HG02678 (cell line): Measurements from ENCODE around the gene ATOH8.

Experiments used
- ATAC-seq: cut with Tn5 transposase; IDR thresholded peaks from one replicate; pipeline ENCODE4 v1.9.1; 2021; ENCODE audit warnings: mild to moderate bottlenecking, moderate library complexity; ENCODE audit not compliant: unreplicated experiment

Gene ATOH8

GRCh38 chr2:85751627-85752026, 2.2 kb upstream of the ATOH8 start:
- ATAC-seq: no peak

DNA sequence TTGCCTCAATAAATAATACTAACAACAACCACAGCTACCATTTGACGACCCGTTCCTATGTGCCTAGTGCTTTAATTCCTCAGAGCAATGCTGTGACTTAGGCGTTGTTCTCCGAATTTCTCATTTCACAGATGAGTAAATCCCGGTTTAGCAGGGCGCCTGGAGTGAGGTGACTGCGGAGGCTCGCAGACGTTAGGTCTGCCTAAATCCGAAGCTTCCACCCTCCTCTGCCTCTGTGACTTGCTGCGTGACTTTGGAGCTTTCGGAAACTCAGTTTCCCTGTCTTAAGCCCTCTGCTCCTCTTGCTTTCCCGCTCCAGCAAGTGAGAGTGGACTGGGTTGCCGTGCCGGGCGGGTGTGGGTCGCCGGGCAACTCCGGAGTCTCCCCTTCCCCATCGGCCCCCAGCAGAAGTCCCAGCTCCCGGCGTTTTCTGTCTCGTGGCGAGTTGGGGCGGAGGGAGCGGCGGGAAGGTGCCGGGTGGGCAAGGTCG, 711 bp upstream of the ATOH8 start:
- no peak for ATAC-seq

- no peak for ATAC-seq
Measured at GRCh38 chr2:85754313-85755095, 713 bp downstream of the ATOH8 start.

DNA sequence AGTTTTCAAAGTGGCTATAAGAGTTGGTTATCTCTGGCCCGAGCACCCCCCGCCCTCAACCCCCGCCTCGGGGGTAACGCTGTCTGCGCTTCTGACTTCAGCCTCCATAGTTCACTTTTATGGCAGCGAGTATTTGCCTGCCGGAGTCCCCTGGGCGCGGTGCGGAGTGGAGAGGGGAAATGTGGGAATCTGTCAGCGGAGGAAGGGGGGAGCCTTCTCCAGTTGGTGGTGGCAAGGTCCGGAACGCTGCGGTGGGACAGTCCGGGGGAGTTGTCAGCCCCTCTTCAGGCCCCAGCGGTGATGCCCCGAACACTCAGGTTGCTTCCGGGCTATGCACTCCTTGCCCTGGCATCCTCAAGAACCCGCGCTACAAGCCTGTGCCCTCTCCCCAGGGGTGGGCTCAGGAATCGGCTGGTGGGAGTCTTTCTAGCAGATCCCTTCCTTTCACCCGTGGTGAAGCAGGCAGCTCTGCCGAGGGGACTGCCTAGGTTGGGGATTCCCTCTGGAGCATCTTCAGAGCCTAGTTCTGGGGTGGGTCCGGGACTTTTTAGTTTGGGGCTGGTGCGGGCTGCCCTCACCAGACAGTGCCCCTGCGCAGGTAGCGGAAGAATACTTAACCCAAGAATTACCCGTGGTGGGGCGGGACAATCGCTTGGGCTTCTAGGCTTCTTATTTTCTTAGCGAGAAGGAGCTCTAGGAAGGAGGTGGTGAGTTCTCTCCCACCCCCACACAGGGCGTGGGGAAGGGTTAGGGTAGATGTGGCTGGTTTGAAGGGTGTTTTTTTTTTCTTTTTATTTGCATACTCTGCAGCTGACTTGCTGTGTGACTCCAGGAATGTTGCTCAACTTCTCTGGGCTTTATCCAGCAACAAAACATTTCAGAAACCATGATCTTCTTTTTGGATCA, 1.6 kb downstream of the ATOH8 start:
- ATAC-seq: no peak

GRCh38 chr2:85756195-85756594, 2.4 kb downstream of the ATOH8 start:
- ATAC-seq: no peak

- no peak for ATAC-seq
Measured at GRCh38 chr2:85756822-85757435, 3.1 kb downstream of the ATOH8 start.

- ATAC-seq: no peak
Measured at GRCh38 chr2:85757860-85758259, 4.1 kb downstream of the ATOH8 start.

DNA sequence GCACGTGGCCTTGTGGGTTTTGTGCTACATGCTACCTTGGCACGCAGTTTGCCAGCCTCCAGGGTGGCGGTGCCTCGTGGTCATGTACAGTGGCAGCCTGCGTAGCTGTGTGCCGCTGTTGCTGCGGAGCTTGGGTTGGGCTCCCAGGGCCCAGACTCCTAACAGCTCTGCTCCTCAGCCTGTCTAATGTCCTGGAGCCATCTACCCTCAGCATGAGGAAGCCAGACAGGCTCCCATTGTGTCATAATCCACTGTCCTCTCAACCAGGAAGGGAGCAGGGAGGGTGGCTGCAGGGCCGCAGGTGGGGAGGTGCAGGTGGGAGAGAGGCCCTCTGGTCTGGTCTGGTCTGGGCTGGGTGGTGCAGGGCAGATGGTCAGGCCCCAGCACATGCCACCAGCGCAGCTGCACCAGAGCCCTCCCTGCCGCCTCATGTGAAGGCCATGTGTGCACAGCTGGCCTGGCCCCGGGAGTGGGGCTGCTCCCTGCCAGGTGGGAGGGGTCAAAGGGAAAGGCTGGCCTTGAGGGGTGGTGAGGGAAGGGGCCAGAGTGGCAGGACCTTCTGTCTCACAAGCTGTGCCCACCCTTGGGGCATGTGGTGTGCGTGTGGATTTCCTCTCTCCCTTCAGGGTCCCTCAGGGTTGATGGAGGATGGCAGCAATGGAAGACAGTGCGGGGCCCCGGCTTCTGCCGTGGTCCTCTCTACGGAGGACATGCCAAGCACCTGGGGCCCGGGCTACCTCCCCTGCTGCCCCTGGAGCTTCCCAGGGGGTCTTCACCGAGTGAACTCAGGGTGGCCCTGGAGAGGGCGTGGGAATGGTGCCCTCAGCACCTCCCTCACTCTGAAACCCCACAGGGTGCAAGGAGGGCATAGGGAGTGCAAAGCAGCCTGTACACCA, 4.8 kb downstream of the ATOH8 start:
- no peak for ATAC-seq

DNA sequence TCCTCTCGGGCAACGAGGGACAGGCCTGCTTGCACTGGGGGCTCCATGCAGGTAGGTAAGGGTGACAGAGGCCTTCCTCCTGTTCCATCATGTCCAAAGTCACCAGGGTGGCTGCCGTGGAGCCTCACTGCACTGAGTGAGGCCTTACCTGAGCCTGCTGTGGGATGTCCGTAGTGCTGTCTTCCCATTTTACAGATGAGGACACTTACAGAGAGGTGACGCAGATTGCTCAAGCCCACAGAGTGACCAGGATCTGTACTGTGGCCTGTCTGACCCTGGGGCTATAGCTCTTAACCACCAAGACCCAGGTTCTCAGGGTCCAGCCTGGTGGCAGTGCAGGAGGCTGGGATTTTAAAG, 5.4 kb downstream of the ATOH8 start:
- ATAC-seq: no peak

DNA sequence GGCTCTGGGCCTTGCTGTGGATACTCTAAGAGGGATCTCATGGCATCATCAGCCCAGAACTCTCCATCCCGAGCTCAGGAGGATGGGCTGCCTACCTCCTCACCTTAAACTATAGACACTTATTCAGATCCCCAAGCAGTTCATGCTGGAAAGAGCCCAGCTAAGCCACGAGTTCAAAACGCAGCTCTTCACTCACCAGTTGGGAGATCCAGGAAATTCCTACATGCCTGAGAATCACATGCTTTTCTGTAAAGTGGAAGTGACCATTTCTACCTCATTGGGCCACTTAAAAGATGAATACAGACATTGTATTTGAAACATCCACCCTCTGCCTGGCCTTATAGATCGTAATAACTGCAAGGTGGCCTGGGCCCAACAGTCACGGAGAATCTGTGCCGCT, 6.6 kb downstream of the ATOH8 start:
- no peak for ATAC-seq

- ATAC-seq: no peak
Measured at GRCh38 chr2:85760872-85761271, 7.1 kb downstream of the ATOH8 start.

DNA sequence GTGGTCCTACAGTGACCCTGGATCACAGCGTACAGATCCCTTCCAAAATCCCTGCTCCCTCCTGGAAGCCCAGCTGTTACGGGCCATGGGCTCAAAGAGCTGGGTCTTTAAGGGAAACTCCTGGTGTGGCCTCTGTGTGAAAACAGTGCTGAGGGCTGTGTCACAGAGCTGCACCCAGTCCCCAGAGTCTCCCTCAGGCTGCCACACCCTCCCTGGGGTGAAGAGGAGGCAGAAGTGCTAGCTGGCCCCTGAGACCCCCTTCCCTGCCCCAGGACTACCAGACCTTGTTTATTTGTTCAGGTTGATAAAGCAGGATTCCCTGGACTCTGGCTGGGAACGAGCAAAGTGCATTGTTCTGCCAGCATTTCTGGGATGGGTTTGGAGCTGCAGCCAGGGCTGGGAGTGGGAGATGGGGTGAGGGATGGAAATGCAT, 7.7 kb downstream of the ATOH8 start:
- ATAC-seq: no peak

GRCh38 chr2:85761946-85762345, 8.2 kb downstream of the ATOH8 start:
- ATAC-seq: no peak

DNA sequence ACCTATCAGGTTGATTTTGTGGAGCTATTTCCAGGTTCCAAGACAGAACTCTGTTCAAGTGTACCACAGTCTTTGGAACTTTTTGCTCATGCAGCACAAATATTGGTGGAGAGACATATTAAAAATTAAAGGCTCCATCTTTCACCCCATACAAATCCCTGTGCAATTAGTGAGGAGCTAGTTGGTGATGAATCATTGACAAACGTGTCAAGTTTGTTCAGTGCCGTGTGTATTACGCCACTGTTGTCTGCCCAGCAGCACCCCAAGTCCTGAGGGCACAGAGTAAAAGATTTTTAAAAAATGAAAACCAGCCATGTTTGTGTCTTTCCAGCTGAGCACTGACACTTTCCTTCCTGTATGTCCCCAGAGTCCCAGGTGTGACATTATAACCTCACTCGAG, 9.3 kb downstream of the ATOH8 start:
- no peak for ATAC-seq

- ATAC-seq: no peak
Measured at GRCh38 chr2:85763831-85764230, 10.0 kb downstream of the ATOH8 start.

GRCh38 chr2:85765081-85765731, 11.4 kb downstream of the ATOH8 start:
- no peak for ATAC-seq

- no peak for ATAC-seq
Measured at GRCh38 chr2:85766229-85766628, 12.4 kb downstream of the ATOH8 start.

GRCh38 chr2:85767803-85768665, 14.2 kb downstream of the ATOH8 start:
- ATAC-seq: no peak

DNA sequence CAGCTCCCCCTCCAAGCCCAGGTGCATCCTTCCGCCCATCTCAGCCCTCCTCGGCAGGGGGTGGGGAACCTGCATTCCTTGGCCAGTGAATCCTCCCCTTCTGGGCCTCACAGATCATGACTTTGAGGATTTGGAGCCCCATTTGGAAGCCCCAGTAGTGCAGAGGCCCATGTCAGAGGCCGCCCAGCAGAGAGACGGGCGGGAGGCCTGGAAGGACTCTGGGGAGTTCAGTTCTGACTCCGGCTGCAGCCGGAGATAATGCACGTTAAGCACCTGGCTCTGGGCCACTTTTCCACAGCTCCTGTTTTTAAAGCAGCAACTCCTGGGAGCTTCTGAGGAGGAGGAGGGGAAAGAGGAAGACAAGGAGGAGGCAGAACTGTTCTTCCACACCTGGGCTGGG, 14.9 kb downstream of the ATOH8 start:
- no peak for ATAC-seq
